ENCODE results near the gene GOLGA1.

Gene GOLGA1

DNA sequence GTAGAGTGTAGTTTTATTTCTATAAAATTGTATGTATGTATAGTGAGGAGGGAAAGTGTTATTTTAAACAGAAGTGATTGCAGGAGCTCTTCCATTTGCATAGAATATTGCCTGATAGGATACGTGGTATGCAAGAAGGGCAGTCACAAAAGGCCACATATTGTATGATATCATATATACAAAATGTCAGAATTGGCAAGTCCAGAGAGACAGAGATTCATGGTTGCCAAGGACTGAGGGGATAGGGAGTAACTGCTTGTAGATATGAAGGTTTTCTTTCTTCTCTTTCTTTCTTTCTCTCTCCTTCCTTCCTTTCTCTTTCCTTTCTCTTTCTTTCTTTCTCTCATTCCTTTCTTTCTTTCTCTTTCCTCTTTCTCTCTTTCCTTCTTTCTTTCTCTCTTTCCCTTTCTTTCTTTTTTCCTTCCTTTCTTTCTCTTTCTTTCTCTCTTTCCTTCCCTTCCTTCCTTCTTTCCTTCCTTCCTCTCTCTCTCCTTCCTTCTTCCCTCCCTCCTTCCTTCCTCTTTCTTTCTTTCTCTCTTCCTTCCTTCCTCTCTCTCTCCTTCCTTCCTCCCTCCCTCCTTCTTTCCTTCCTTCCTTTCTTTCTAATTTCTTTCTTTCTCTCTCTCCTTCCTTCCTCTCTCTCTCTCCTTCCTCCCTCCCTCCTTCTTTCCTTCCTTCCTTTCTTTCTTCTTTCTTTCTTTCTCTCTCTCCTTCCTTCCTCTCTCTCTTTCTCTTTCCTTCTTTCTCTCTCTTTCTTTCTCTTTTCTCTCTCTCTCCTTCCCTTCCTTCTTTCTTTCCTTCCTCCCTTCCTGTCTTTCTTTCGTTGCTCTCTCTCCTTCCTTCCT is 112.2 kb downstream of the GOLGA1 start:
- H3K4me1 Mint-ChIP-seq (ENCODE audit: low read depth): no peaks in the 10 kb centered on the region
- H3K27me3 Mint-ChIP-seq: no peaks in the 10 kb centered on the region
- H3K36me3 Mint-ChIP-seq (ENCODE audit: low read depth): no peaks in the 10 kb centered on the region
- H3K9me3 Mint-ChIP-seq: no peaks in the 10 kb centered on the region
- no peak overlapping the region for H3K4me3 Mint-ChIP-seq
- no peak overlapping the region for H3K27ac Mint-ChIP-seq
